Epithelial cell of alveolus of lung (primary cell): ENCODE results near the gene TXNL1. TPM values are rescaled to one million over a fixed set of nuclear protein-coding genes. Genes with fewer than 3 reads are reported as not detected.

Experiments
- total RNA-seq: library from RNA; depleted of rRNA; stranded (reverse); fragments of >200 nt; gene quantifications from 2 replicates; pipeline ENCODE4 v1.2.1, GENCODE V29; 2015

TXNL1 gene
- 60.0 and 65.3 TPM in 2 replicates for total RNA-seq

GRCh38 chr18:56638232-56639103 lies at the start of gene TXNL1:
Gene TXNL1, minus strand, starts transcription at chr18:56638592. Its CDS starts 152 bp downstream, at chr18:56638440.

GRCh38 chr18:56650944-56651770 lies 12.8 kb upstream of the TXNL1 start, which contains the start of gene WDR7:
Gene WDR7, plus strand, starts transcription at chr18:56651359. Its CDS starts 21,157 bp downstream, at chr18:56672516.

Other genes with a start within 250 kb of the TXNL1 start
- 7.9 and 9.8 TPM in 2 replicates for gene WDR7, start 12.8 kb upstream of the TXNL1 start, total RNA-seq